HG03565 (cell line): ENCODE data around the gene BCL6.
"Not testable (repeated sequence)": the region's sequence is repeated elsewhere in the genome, so short reads cannot be mapped to it uniquely, and the experiment has no call there.

Experiments used
- ATAC-seq: cut with Tn5 transposase; IDR thresholded peaks from one replicate; pipeline ENCODE4 v1.9.1; 2021; ENCODE audit warnings: mild to moderate bottlenecking, moderate library complexity; ENCODE audit not compliant: unreplicated experiment

The BCL6 gene

DNA sequence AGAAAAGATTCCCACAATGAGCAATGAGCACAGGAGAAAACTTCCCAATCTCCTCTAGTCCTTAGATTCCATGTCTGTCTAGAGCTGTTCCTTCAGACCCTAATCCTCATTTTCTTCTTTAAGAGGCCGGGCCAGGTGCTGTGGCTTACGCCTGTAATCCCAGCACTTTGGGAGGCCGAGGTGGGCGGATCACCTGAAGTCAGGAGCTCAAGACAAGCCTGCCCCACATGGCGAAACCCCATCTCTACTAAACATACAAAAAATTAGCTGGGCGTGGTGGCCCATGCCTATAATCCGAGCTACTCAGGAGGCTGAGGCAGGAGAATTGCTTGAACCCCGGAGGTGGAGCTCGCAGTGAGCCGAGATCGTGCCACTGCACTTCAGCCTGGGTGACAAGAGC is 63.5 kb downstream of the BCL6 start:
- ATAC-seq = not testable (repeated sequence)

DNA sequence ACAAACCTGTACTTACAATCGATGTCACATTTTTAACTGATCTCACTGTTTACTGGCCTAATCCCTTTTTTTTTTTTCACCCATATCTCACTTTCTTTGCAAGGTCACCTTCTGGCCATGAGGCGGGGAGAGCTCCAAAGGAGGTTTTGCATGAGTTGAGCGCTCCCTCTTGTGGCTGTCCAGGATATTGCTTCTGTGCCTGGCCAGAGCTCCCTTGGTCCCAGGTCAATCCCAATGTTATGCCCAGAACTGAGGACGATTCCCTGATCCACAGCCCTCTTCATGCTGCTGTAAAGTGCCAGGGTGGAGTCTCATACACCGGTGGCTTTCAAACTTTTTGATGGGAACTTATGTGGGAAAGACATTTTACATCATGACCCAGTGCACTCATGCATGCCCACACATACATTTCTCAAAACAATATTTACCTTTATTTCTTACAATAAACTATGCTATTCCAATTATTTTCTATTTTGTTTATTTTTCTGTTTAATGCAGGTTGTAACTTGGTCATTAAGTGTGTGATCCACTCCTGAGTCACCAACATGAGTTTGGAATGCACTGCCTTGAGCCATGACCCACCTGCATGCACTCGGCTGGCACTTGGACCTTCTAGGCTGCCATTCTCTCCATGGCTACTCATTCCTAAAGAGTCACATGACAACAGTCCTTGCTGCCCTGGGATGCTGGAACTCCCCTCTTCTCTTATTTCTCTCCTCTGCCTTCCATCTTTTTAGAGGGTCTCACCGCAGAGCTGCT is 65.5 kb downstream of the BCL6 start:
- ATAC-seq = no peak

DNA sequence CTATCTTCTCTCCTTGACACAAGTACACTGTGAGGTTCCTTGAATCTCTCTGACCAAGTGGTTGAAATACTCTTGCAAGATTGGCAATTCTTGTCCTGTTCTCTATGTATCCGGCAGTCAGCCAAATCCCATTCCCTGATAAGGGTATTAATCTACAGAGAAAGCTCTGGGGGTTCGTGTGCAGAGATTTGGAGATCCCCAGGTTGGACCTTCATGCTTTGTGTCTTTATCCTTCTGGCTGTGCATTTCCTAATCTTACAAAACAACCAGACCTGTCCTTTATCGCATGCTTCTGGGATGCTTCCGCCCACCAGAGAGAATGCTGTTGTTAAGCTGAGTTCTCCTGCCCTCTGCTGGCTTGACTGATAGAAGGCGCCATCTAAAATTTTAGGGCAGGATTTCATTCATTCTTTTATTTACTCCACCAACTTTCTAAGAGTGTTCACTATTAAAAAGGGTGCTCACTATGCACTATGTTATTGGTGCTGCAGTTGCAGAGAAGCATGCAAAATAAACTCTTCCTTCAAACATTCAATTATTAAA is 66.5 kb downstream of the BCL6 start:
- no peak for ATAC-seq

DNA sequence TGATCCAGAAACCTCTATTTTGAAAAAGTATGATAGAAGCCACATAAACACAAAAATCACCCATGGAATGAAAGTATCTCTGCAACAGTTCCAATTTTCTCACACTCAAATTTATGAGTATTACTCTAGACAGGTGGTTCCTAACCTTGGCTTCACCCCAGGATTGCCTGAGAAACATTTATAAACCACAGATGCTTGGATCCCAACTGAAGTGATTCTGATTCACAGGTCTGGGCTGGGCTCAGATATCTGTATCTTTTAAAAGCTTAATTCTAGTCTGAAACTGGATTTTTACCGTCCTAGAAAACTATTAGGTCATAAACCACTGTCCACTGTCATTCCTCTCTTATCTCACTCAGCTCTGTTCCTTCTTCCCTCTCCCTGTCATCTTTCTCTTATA is 67.7 kb downstream of the BCL6 start:
- no peak for ATAC-seq

DNA sequence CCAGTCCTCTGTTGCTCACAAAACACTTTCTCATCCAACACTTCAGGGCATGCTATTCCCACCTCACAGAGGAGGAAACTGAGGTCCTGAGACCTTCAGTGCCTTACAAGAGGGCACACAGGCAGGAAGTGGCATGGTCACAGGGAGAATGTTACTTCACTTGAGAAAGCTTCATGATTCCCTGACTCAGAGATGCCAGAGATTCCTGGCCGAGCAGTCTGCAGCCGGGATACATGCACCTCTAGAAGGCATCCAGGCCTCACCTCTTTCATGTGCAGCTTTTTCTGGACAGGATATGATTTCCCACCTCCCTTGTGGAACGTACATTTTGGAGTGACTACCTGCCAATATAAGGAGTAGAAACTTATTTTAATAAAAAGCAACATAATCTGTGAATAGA is 72.3 kb downstream of the BCL6 start:
- no peak for ATAC-seq
